ENCODE measurements around the gene LRRC43.
"Not testable (repeated sequence)": the region's sequence is repeated elsewhere in the genome, so short reads cannot be mapped to it uniquely, and the experiment has no call there.

The LRRC43 gene

GRCh38 chr12:122189626-122190475 lies 6.9 kb downstream of the LRRC43 start:
- DNase-seq (ENCODE audit: low read depth, low spot score): no peak
- H3K4me3 ChIP-seq (ENCODE audit: low read length): no peak overlapping the region

- no peak overlapping the region for H3K4me3 ChIP-seq (ENCODE audit: low read length)
- DNase-seq (ENCODE audit: low read depth, low spot score): peak; percentile 64
Observed at GRCh38 chr12:122190842-122191668, 8.1 kb downstream of the LRRC43 start.

- no peak overlapping the region for H3K4me3 ChIP-seq (ENCODE audit: low read length)
- no peak for DNase-seq (ENCODE audit: low read depth, low spot score)
Observed at GRCh38 chr12:122192441-122192840, 9.5 kb downstream of the LRRC43 start.

GRCh38 chr12:122194804-122195203 lies 11.9 kb downstream of the LRRC43 start:
- H3K4me3 ChIP-seq (ENCODE audit: low read length): no peak overlapping the region
- DNase-seq (ENCODE audit: low read depth, low spot score): no peak

- no peak overlapping the region for H3K4me3 ChIP-seq (ENCODE audit: low read length)
- DNase-seq (ENCODE audit: low read depth, low spot score): no peak
Observed at GRCh38 chr12:122195405-122195804, 12.5 kb downstream of the LRRC43 start.

GRCh38 chr12:122197612-122197966 lies 14.7 kb downstream of the LRRC43 start:
- H3K4me3 ChIP-seq (ENCODE audit: low read length): no peak overlapping the region
- no peak for DNase-seq (ENCODE audit: low read depth, low spot score)

- no peak overlapping the region for H3K4me3 ChIP-seq (ENCODE audit: low read length)
- no peak for DNase-seq (ENCODE audit: low read depth, low spot score)
Observed at GRCh38 chr12:122199484-122200355, 16.8 kb downstream of the LRRC43 start.

GRCh38 chr12:122200541-122201175 lies 17.7 kb downstream of the LRRC43 start:
- H3K4me3 ChIP-seq (ENCODE audit: low read length): no peak overlapping the region
- DNase-seq (ENCODE audit: low read depth, low spot score): no peak

GRCh38 chr12:122201381-122201780 lies 18.5 kb downstream of the LRRC43 start:
- no peak for DNase-seq (ENCODE audit: low read depth, low spot score)
- no peak overlapping the region for H3K4me3 ChIP-seq (ENCODE audit: low read length)

GRCh38 chr12:122202017-122202416 lies 19.1 kb downstream of the LRRC43 start:
- DNase-seq (ENCODE audit: low read depth, low spot score): no peak
- H3K4me3 ChIP-seq (ENCODE audit: low read length): no peak overlapping the region

GRCh38 chr12:122202811-122203210 lies 19.9 kb downstream of the LRRC43 start:
- DNase-seq (ENCODE audit: low read depth, low spot score): not testable (repeated sequence)
- H3K4me3 ChIP-seq (ENCODE audit: low read length): peak overlapping the region; percentile 49

- H3K4me3 ChIP-seq (ENCODE audit: low read length): peak within 1 kb of the TSS; percentile 49
- no peak for DNase-seq (ENCODE audit: low read depth, low spot score)
Observed at GRCh38 chr12:122203301-122204166, 20.6 kb downstream of the LRRC43 start, which contains the start of gene B3GNT4. TSS of gene B3GNT4 (plus strand) at chr12:122203709. CDS start at chr12:122204619, 910 bp downstream.

- DNase-seq (ENCODE audit: low read depth, low spot score): no peak
- no peak overlapping the region for H3K4me3 ChIP-seq (ENCODE audit: low read length)
Observed at GRCh38 chr12:122204167-122205052, 21.5 kb downstream of the LRRC43 start.

- no peak overlapping the region for H3K4me3 ChIP-seq (ENCODE audit: low read length)
- DNase-seq (ENCODE audit: low read depth, low spot score): no peak
Observed at GRCh38 chr12:122205053-122205925, 22.4 kb downstream of the LRRC43 start.

GRCh38 chr12:122206111-122206881 lies 23.4 kb downstream of the LRRC43 start:
- no peak for DNase-seq (ENCODE audit: low read depth, low spot score)

More at GRCh38 chr12:122206111-122206881, 23.4 kb downstream of the LRRC43 start:
- H3K4me3 ChIP-seq (ENCODE audit: low read length): no peak overlapping the region
